GM23248 (cell line): Measurements from ENCODE around the gene EDA. TPM values are rescaled to one million over a fixed set of nuclear protein-coding genes. Genes with fewer than 3 reads are reported as not detected.

Experiments used
- DNase-seq: peaks from one replicate; pipeline ENCODE4 v3.0.0-alpha.2; 2015
- H2AFZ ChIP-seq: fragments of 200-600 bp; sonication (generic); 2 replicates; pipeline ENCODE4 v1.6.1; 2016; ENCODE audit warnings: antibody characterized with exemption
- H3F3A ChIP-seq: fragments of 200-600 bp; sonication (generic); 2 replicates; pipeline ENCODE4 v1.6.1; 2016; ENCODE audit warnings: mild to moderate bottlenecking, antibody characterized with exemption, mixed run types; ENCODE audit not compliant: insufficient read depth
- H3K27ac ChIP-seq: fragments of 200-600 bp; sonication (generic); 2 replicates; pipeline ENCODE4 v1.5.1; 2016; ENCODE audit warnings: mild to moderate bottlenecking
- H3K27me3 ChIP-seq: fragments of 200-600 bp; sonication (generic); replicated peaks from 2 replicates; pipeline ENCODE4 v1.6.1; 2016; ENCODE audit warnings: mild to moderate bottlenecking; ENCODE audit not compliant: insufficient read depth
- H3K36me3 ChIP-seq: fragments of 200-600 bp; sonication (generic); 2 replicates; pipeline ENCODE4 v1.6.1; 2016; ENCODE audit warnings: low read depth, mild to moderate bottlenecking
- H3K4me1 ChIP-seq: fragments of 200-600 bp; sonication (generic); 2 replicates; pipeline ENCODE4 v1.6.1; 2016; ENCODE audit warnings: mild to moderate bottlenecking; ENCODE audit not compliant: insufficient read depth
- H3K4me2 ChIP-seq: fragments of 200-600 bp; sonication (generic); one replicate; pipeline ENCODE4 v1.6.1; 2016; ENCODE audit warnings: mild to moderate bottlenecking; ENCODE audit not compliant: unreplicated experiment
- H3K4me3 ChIP-seq: fragments of 200-600 bp; sonication (generic); 2 replicates; pipeline ENCODE4 v1.5.1; 2016; ENCODE audit warnings: mild to moderate bottlenecking
- H3K79me2 ChIP-seq: fragments of 200-600 bp; sonication (generic); 2 replicates; pipeline ENCODE4 v1.6.1; 2016; ENCODE audit warnings: mild to moderate bottlenecking; ENCODE audit not compliant: insufficient read depth
- H3K9ac ChIP-seq: fragments of 200-600 bp; sonication (generic); 2 replicates; pipeline ENCODE4 v1.6.1; 2016; ENCODE audit warnings: mild to moderate bottlenecking
- H3K9me2 ChIP-seq: fragments of 200-600 bp; sonication (generic); 2 replicates; pipeline ENCODE4 v1.6.1; 2016; ENCODE audit warnings: mixed run types, mild to moderate bottlenecking, moderate library complexity; ENCODE audit not compliant: insufficient read depth
- H3K9me3 ChIP-seq: fragments of 200-600 bp; sonication (generic); one replicate; pipeline ENCODE4 v1.6.1; 2017; ENCODE audit warnings: low read depth
- H4K20me1 ChIP-seq: fragments of 200-600 bp; sonication (generic); 2 replicates; pipeline ENCODE4 v1.6.0; 2016; ENCODE audit not compliant: insufficient read depth
- EZH2 ChIP-seq: fragments of 200-600 bp; sonication (generic); IDR thresholded peaks from 2 replicates; pipeline ENCODE4 v1.6.1; 2018; ENCODE audit warnings: antibody characterized with exemption, mild to moderate bottlenecking; ENCODE audit not compliant: insufficient read depth, poor library complexity, severe bottlenecking
- EZH2phosphoT487 ChIP-seq: fragments of 200-600 bp; sonication (generic); IDR thresholded peaks from 2 replicates; pipeline ENCODE4 v1.6.1; 2018; ENCODE audit warnings: antibody characterized with exemption, moderate library complexity, mild to moderate bottlenecking, low read depth; ENCODE audit not compliant: insufficient read depth
- WGBS, 2 experiments: methylation state at CpG; one replicate each; pipeline ENCODE4 v1.1.6; 2015 to 2017; ENCODE audit warnings: low lambda C conversion rate in 2 of 2, low coverage in 1 of 2; ENCODE audit errors: missing lambda C conversion rate in 2 of 2; 5-methylcytosine and 5-hydroxymethylcytosine counted together
- in situ Hi-C: fragments of 300-500 bp; cut with MboI; formaldehyde crosslinking; loops from 2 replicates; pipeline ENCODE4 v1.15.0; 2020
- polyA plus RNA-seq: library from polyadenylated mRNA; unstranded; fragments of >200 nt; fragmentation: Nextera tagmentation; extraction: Ambion mirVana; gene quantifications from 2 replicates; pipeline ENCODE4 v1.2.1, GENCODE V29; 2016
- total RNA-seq: library from RNA; depleted of rRNA; stranded (reverse); fragments of >200 nt; shearing (Covaris generic); gene quantifications from 2 replicates; pipeline ENCODE4 v1.2.3, GENCODE V29; 2014

EDA gene
- total and polyA plus RNA-seq, 2 experiments from 2014 or later, result 0.11 TPM; not detected in 1

DNA sequence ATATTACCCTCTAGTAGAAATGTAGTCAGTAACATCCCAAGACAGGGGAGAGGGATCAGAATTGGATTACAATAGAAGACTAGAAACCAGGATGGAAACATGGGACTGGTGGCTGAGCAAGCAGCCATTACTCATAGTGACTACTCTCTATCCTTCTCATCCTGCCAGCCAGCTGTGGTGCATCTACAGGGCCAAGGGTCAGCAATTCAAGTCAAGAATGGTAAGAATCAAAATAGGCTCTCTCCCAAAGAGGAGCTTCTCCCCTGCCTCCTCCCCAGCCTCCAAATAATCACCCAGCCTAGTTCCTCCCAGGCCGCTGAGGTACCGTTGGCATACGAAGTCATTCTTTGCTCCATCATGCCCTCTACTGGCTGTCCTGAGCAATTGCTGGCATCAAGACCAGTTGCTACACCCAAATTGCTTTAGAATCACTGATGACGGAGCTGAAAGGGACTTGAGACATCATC lies 414.4 kb downstream of the EDA start:
- no peaks in the 10 kb centered on the region for H3K9me2 ChIP-seq
- no peak overlapping the region for H3K27ac ChIP-seq
- H3F3A ChIP-seq, result no peaks in the 10 kb centered on the region
- H3K27me3 ChIP-seq, result no peaks in the 10 kb centered on the region
- no peaks in the 10 kb centered on the region for H3K79me2 ChIP-seq
- H3K9ac ChIP-seq, result no peak overlapping the region
- TF ChIP-seq EZH2phosphoT487 (no peak), EZH2 (no peak)
- no peak overlapping the region for H3K4me3 ChIP-seq
- H3K4me1 ChIP-seq, result no peaks in the 10 kb centered on the region
- peak; percentile 71 for DNase-seq
- H4K20me1 ChIP-seq, result no peaks in the 10 kb centered on the region
- in situ Hi-C loops, result loop anchor here (10.0 kb wide), 1 partner anchor 64 kb away; no protein-coding TSS in a partner anchor
- no peaks in the 10 kb centered on the region for H3K9me3 ChIP-seq
- H2AFZ ChIP-seq, result no peak overlapping the region
- H3K36me3 ChIP-seq, result no peaks in the 10 kb centered on the region
- 7 to 15% methylated on average over 4 of the region's 4 CpGs for WGBS, 2 experiments
- no peak overlapping the region for H3K4me2 ChIP-seq

DNA sequence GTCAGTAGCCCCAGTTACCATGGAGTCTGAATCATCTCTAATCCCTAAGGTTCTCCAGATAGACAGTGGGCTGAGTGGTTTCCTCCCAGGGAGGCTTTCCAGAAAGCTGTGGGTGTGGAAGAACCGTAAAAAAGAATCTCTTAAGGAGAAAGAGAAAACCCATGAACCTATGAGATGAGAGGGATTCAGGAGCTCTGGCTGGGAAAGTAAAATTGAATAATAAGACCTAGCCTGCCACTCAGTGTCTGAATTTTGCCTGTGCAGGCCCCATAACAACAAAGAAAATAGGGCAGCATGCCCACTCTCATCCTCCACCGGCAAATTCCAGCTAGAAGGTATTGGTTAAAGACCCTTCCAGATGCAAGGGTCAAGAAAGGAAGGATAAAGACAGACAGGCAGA lies 416.9 kb downstream of the EDA start:
- Histone ChIP-seq H3K9me3 (no peaks in the 10 kb centered on the region), H3K9ac (no peak overlapping the region), H3K9me2 (no peaks in the 10 kb centered on the region), H3F3A (no peaks in the 10 kb centered on the region), H3K79me2 (no peaks in the 10 kb centered on the region), H3K4me2 (no peak overlapping the region), H3K36me3 (no peaks in the 10 kb centered on the region), H3K4me1 (no peaks in the 10 kb centered on the region), H4K20me1 (no peaks in the 10 kb centered on the region), H3K27ac (no peak overlapping the region), H3K4me3 (no peak overlapping the region), H3K27me3 (no peaks in the 10 kb centered on the region), H2AFZ (no peak overlapping the region)
- no peak for DNase-seq
- TF ChIP-seq EZH2phosphoT487 (no peak), EZH2 (no peak)
- in situ Hi-C loops, result loop anchor here (10.0 kb wide), 1 partner anchor 62 kb away; no protein-coding TSS in a partner anchor
- 0 to 8% methylated on average over 2 of the region's 2 CpGs for WGBS, 2 experiments

DNA sequence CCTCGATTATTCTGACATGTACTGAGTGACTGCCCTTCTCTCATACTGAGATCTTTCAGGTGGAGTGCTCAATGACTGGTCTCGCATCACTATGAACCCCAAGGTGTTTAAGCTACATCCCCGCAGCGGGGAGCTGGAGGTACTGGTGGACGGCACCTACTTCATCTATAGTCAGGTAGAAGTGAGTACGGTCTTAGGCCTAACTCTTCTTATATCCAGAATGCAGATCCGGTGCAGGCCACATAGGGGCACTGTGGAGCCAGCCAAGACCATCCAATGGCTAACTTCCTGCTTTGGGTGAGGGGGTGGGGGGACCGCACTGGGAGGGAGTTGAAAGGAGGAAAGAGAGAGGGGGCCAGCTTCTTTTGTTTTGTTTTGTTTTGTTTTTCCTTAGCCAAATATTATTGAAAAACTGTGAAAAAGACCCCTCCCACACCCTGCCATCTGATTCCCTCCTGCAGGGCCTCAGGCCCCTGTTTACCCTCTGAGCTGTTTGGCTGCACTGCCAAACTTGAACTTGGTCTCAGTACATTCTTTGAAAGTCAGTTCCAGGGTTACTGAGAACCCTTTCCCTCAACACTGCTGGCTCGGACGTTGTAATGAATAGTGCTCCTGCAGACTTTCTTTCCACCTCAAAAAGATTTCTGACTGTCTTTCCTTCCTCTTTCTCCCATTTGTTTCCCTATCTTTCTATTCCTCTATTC lies 417.6 kb downstream of the EDA start:
- Histone ChIP-seq H2AFZ (no peak overlapping the region), H3K4me1 (no peaks in the 10 kb centered on the region), H3K36me3 (no peaks in the 10 kb centered on the region), H3K9me2 (no peaks in the 10 kb centered on the region), H3K9me3 (no peaks in the 10 kb centered on the region), H3K27me3 (no peaks in the 10 kb centered on the region), H3K79me2 (no peaks in the 10 kb centered on the region), H3K4me3 (no peak overlapping the region), H3K27ac (no peak overlapping the region), H3F3A (no peaks in the 10 kb centered on the region), H3K4me2 (no peak overlapping the region), H3K9ac (no peak overlapping the region), H4K20me1 (no peaks in the 10 kb centered on the region)
- peak; percentile 48 for DNase-seq
- TF ChIP-seq EZH2, result no peak
- no peak for TF ChIP-seq EZH2phosphoT487
- 35 to 50% methylated on average over 8 to 10 of the region's 10 CpGs for WGBS, 2 experiments
- in situ Hi-C loops, result loop anchor here (10.0 kb wide), 1 partner anchor 61 kb away; no protein-coding TSS in a partner anchor

DNA sequence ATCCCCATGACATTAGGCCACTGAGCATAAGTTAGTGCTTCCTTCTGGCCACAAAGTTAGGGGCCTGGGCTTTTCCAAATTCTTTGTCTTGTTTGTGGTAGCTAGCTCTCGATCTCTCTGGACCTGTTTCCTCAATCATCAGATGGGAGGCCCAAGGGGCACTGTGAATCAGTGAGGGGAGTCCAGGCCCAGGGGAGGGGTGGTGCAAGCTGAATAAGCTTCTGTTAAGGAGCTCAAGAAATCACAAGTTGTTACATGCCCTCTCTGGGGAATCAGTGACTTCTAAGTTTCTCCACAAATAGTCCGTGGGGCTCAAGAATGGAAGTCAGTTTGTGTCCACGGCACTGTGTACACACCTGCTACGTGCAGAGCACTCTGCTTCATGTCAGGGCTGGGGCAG lies 418.7 kb downstream of the EDA start:
- in situ Hi-C loops, result loop anchor here (10.0 kb wide), 1 partner anchor 60 kb away; no protein-coding TSS in a partner anchor

More for the DNA sequence above, 418.7 kb downstream of the EDA start:
- no peak for DNase-seq
- 64 to 72% methylated on average over 4 of the region's 4 CpGs for WGBS, 2 experiments
- Histone ChIP-seq H3K27ac (no peak overlapping the region), H2AFZ (no peak overlapping the region), H3K9me3 (no peaks in the 10 kb centered on the region), H3K4me1 (no peaks in the 10 kb centered on the region), H3K27me3 (no peaks in the 10 kb centered on the region), H3K4me2 (no peak overlapping the region), H4K20me1 (no peaks in the 10 kb centered on the region), H3K9ac (no peak overlapping the region), H3K36me3 (no peaks in the 10 kb centered on the region), H3K9me2 (no peaks in the 10 kb centered on the region), H3K79me2 (no peaks in the 10 kb centered on the region), H3F3A (no peaks in the 10 kb centered on the region), H3K4me3 (no peak overlapping the region)
- TF ChIP-seq EZH2 (no peak), EZH2phosphoT487 (no peak)
